ENCODE measurements around the gene PTPRE.

The PTPRE gene

DNA sequence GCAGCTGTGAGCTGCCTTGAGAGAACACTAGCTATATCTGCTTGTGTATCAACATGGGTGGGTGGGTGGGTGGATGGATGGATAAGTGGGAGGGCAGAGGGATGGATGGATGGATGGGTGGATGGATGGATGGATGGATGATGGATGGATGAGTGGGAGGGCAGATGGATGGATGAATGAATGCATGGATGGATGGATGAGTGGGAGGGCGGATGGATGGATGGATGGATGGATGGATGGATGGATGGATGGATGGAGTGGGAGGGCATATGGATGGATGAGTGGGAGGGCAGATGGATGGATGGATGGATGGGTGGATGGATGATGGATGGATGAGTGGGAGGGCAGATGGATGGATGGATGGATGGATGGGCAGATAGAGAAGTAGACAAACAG, 143.2 kb downstream of the PTPRE start:
- H3K27ac ChIP-seq = no peak overlapping the region
- no peaks in the 10 kb centered on the region for H3K27me3 ChIP-seq (ENCODE audit: control insufficient read depth, insufficient read depth, low read length)
- H2AFZ ChIP-seq = no peak overlapping the region
- TF ChIP-seq, protein P1, sequence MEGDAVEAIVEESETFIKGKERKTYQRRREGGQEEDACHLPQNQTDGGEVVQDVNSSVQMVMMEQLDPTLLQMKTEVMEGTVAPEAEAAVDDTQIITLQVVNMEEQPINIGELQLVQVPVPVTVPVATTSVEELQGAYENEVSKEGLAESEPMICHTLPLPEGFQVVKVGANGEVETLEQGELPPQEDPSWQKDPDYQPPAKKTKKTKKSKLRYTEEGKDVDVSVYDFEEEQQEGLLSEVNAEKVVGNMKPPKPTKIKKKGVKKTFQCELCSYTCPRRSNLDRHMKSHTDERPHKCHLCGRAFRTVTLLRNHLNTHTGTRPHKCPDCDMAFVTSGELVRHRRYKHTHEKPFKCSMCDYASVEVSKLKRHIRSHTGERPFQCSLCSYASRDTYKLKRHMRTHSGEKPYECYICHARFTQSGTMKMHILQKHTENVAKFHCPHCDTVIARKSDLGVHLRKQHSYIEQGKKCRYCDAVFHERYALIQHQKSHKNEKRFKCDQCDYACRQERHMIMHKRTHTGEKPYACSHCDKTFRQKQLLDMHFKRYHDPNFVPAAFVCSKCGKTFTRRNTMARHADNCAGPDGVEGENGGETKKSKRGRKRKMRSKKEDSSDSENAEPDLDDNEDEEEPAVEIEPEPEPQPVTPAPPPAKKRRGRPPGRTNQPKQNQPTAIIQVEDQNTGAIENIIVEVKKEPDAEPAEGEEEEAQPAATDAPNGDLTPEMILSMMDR (IDR thresholded peaks at IDR 0.05) = no peak
- no peaks in the 10 kb centered on the region for H3K9me3 ChIP-seq (ENCODE audit: control insufficient read depth, low read length)
- H3K4me2 ChIP-seq (ENCODE audit: low read length) = no peak overlapping the region
- H3K79me2 ChIP-seq = peaks cover 6% of the 10 kb centered on the region
- H3K4me3 ChIP-seq (ENCODE audit: low read depth, low read length) = no peak overlapping the region
- no peak overlapping the region for H3K9ac ChIP-seq
- peaks cover 4% of the 10 kb centered on the region for H3K4me1 ChIP-seq
- no peaks in the 10 kb centered on the region for H3K36me3 ChIP-seq (ENCODE audit: control insufficient read depth, insufficient read depth, low read length)

DNA sequence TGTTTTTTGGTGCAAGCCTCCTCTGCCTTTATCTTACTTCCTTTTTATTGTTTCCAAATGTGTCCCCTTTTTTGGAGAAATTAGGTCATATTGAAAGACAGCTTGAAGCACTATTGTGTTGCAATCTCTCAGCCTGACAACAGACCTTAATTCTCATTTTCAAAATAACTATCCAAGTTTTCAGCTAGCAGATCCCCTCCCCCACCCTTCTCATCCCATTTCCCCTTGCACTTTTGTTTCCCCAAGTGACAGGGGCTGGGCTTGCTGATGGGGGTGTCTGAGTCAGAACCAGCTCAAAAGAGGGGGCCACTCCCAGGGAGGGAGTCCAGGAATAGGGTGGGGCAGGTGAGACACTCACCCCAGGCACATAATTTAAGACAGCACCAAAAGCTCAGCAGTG, 144.0 kb downstream of the PTPRE start:
- Histone ChIP-seq H3K4me1 (peaks cover 4% of the 10 kb centered on the region), H3K27me3 (ENCODE audit: control insufficient read depth, insufficient read depth, low read length) (no peaks in the 10 kb centered on the region), H3K4me2 (ENCODE audit: low read length) (no peak overlapping the region), H3K79me2 (peaks cover 6% of the 10 kb centered on the region), H3K36me3 (ENCODE audit: control insufficient read depth, insufficient read depth, low read length) (no peaks in the 10 kb centered on the region), H3K27ac (no peak overlapping the region), H3K9ac (no peak overlapping the region), H2AFZ (no peak overlapping the region), H3K9me3 (ENCODE audit: control insufficient read depth, low read length) (no peaks in the 10 kb centered on the region), H3K4me3 (ENCODE audit: low read depth, low read length) (no peak overlapping the region)
- TF ChIP-seq, protein P1 (IDR thresholded peaks at IDR 0.05) = no peak

DNA sequence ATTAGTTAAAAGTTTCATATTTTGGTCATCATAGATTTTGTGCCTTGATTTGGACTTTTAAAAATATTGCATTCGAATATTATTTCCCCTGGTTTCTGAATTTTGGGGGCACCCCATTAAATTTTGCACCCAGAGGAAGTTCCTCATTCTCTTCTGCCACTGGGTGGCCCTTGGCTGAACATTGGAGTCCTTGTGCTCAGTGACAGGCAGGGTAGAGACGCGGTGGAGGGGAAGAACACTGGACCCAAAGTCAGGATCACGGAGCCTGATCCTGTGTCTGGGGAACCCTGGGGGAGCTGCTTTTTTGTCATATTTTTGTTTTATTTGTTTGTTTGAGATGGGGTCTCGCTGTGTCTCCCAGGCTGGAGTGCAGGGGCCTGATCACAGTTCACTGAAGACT, 144.6 kb downstream of the PTPRE start:
- peaks cover 6% of the 10 kb centered on the region for H3K79me2 ChIP-seq
- peaks cover 4% of the 10 kb centered on the region for H3K4me1 ChIP-seq
- TF ChIP-seq, protein P1 (IDR thresholded peaks at IDR 0.05) = no peak
- H3K9ac ChIP-seq = no peak overlapping the region
- no peaks in the 10 kb centered on the region for H3K27me3 ChIP-seq (ENCODE audit: control insufficient read depth, insufficient read depth, low read length)
- no peaks in the 10 kb centered on the region for H3K36me3 ChIP-seq (ENCODE audit: control insufficient read depth, insufficient read depth, low read length)
- H3K9me3 ChIP-seq (ENCODE audit: control insufficient read depth, low read length) = no peaks in the 10 kb centered on the region
- H2AFZ ChIP-seq = no peak overlapping the region
- H3K27ac ChIP-seq = no peak overlapping the region
- H3K4me3 ChIP-seq (ENCODE audit: low read depth, low read length) = no peak overlapping the region
- no peak overlapping the region for H3K4me2 ChIP-seq (ENCODE audit: low read length)

DNA sequence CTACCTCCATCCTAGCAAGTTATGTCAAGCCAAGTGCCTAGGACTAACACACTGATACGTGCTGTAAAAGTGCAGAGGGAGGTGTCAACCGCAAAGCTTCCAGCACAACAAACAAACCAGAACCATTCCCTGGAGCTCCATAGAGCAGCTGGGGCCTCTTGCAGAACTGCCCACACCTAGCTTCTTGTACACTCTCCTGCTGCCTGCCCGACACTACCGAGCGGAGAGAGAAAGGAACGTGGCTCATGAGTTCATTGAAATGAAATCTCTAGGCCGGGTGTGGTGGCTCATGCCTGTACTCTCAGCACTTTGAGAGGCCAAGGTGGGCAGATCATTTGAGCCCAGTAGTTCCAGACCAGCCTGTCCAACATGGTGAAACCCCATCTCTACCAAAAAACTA, 145.8 kb downstream of the PTPRE start:
- no peak overlapping the region for H2AFZ ChIP-seq
- peaks cover 6% of the 10 kb centered on the region for H3K79me2 ChIP-seq
- peaks cover 4% of the 10 kb centered on the region for H3K4me1 ChIP-seq
- TF ChIP-seq, protein P1 (IDR thresholded peaks at IDR 0.05) = no peak
- no peak overlapping the region for H3K9ac ChIP-seq
- H3K9me3 ChIP-seq (ENCODE audit: control insufficient read depth, low read length) = no peaks in the 10 kb centered on the region
- no peak overlapping the region for H3K4me3 ChIP-seq (ENCODE audit: low read depth, low read length)
- H3K4me2 ChIP-seq (ENCODE audit: low read length) = no peak overlapping the region
- no peak overlapping the region for H3K27ac ChIP-seq
- no peaks in the 10 kb centered on the region for H3K27me3 ChIP-seq (ENCODE audit: control insufficient read depth, insufficient read depth, low read length)
- H3K36me3 ChIP-seq (ENCODE audit: control insufficient read depth, insufficient read depth, low read length) = no peaks in the 10 kb centered on the region

DNA sequence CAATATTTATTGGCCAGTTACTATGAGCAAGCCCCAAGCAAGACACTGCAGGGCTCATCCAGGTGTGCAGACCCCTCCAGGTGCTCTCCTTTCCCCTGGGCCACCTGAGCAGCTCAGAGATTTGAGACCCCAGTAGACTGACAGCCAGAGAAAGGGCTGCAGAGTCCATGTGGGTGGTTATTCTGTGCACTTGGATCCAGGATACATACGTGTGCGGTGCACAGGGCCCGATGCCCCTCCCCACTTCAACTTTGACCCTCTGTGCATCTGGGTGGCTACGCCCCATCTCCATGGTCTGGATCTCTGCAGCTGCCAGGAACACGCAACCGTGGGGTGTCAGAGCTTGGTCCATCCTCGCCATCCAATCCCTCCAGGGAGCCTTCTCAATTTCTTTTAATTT, 146.5 kb downstream of the PTPRE start:
- peaks cover 3% of the 10 kb centered on the region for H3K4me1 ChIP-seq
- no peak overlapping the region for H3K4me3 ChIP-seq (ENCODE audit: low read depth, low read length)
- H2AFZ ChIP-seq = no peak overlapping the region
- no peaks in the 10 kb centered on the region for H3K36me3 ChIP-seq (ENCODE audit: control insufficient read depth, insufficient read depth, low read length)
- no peak overlapping the region for H3K4me2 ChIP-seq (ENCODE audit: low read length)
- no peak overlapping the region for H3K27ac ChIP-seq
- H3K9ac ChIP-seq = no peak overlapping the region
- TF ChIP-seq, protein P1 (IDR thresholded peaks at IDR 0.05) = no peak
- no peaks in the 10 kb centered on the region for H3K27me3 ChIP-seq (ENCODE audit: control insufficient read depth, insufficient read depth, low read length)
- peaks cover 5% of the 10 kb centered on the region for H3K79me2 ChIP-seq
- H3K9me3 ChIP-seq (ENCODE audit: control insufficient read depth, low read length) = no peaks in the 10 kb centered on the region

All from parathyroid adenoma (tissue), 2 donors.